RWPE2 (cell line): ENCODE measurements around the gene UBXN11.

ENCODE experiments used
- ATAC-seq: fragments of 200-7000 bp; cut with Tn5 transposase; 3 replicates; pipeline ENCODE4 v1.9.1; 2021; ENCODE audit warnings: low read depth
- DNase-seq: peaks from one replicate; pipeline ENCODE4 v3.0.0-alpha.2; 2020; ENCODE audit warnings: low spot score
- H3K27ac ChIP-seq: fragments of 450-650 bp; 2 replicates; pipeline ENCODE4 v1.5.1; 2017; ENCODE audit warnings: mild to moderate bottlenecking; ENCODE audit not compliant: poor library complexity, severe bottlenecking
- H3K27me3 ChIP-seq: fragments of 250-450 bp; sonication (Bioruptor Pico); 2 replicates; pipeline ENCODE4 v1.5.1; 2021; ENCODE audit warnings: mild to moderate bottlenecking, moderate library complexity; ENCODE audit not compliant: insufficient read depth, poor library complexity, severe bottlenecking
- H3K36me3 ChIP-seq: fragments of 250-450 bp; sonication (Bioruptor Pico); 2 replicates; pipeline ENCODE4 v1.5.1; 2020; ENCODE audit warnings: low read depth, mild to moderate bottlenecking, moderate library complexity
- H3K4me1 ChIP-seq: fragments of 250-450 bp; sonication (Bioruptor Pico); 2 replicates; pipeline ENCODE4 v1.5.1; 2021; ENCODE audit warnings: mild to moderate bottlenecking, moderate library complexity; ENCODE audit not compliant: insufficient read depth, poor library complexity, severe bottlenecking
- H3K4me3 ChIP-seq: fragments of 250-450 bp; sonication (Bioruptor Pico); 2 replicates; pipeline ENCODE4 v1.5.1; 2021; ENCODE audit warnings: mild to moderate bottlenecking, moderate library complexity; ENCODE audit not compliant: severe bottlenecking
- H3K9me3 ChIP-seq: fragments of 250-450 bp; sonication (Bioruptor Pico); 2 replicates; pipeline ENCODE4 v1.5.1; 2021; ENCODE audit warnings: mild to moderate bottlenecking, moderate library complexity; ENCODE audit not compliant: severe bottlenecking
- TF ChIP-seq, protein P1 (sequence below): fragments of 450-650 bp; IDR thresholded peaks from one replicate; pipeline ENCODE4 v1.5.1; 2017; ENCODE audit warnings: mild to moderate bottlenecking, moderate library complexity; ENCODE audit not compliant: poor library complexity, severe bottlenecking

Gene UBXN11

DNA sequence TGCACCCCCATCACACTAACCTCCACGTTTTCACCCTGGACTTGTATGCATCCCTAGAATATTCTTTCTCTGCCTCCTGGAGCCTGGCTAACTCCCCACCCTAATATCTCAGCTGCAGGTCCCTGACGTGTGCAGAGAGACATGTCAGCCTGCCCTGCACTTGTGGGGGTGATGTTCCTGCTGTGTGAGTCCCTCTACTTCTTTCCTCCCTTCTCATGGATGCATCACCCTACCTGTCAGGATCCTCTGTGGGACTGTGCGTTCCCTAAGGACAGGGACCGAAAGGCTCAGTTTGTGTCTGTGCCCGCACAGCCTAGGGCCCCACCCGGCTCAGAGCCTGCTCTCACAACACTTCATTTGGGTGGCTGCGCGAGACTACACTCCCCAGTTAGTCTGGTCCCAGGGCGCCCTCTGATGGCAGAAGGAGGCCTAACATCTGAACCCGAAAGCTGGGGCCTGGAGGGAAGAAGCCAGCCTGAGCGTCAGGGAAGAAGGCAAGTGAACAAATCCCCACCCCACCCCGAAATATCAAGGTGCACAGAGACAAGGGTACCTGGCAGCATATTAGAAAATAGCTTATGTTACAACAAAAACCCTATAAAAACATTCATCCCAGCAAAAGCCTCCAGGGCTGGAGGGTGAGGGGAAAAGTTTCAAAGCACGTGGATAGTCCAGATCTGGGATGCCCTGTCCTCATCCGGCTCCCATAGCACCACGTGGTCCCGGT lies 15.0 kb upstream of the UBXN11 start:
- Histone ChIP-seq H3K9me3 (no peaks in the 10 kb centered on the region), H3K27me3 (no peaks in the 10 kb centered on the region), H3K27ac (no peak overlapping the region), H3K4me3 (no peak overlapping the region), H3K4me1 (no peaks in the 10 kb centered on the region), H3K36me3 (peaks cover 54% of the 10 kb centered on the region)
- ATAC-seq, result peak; percentile 81
- no peak for DNase-seq
- TF ChIP-seq, protein P1, sequence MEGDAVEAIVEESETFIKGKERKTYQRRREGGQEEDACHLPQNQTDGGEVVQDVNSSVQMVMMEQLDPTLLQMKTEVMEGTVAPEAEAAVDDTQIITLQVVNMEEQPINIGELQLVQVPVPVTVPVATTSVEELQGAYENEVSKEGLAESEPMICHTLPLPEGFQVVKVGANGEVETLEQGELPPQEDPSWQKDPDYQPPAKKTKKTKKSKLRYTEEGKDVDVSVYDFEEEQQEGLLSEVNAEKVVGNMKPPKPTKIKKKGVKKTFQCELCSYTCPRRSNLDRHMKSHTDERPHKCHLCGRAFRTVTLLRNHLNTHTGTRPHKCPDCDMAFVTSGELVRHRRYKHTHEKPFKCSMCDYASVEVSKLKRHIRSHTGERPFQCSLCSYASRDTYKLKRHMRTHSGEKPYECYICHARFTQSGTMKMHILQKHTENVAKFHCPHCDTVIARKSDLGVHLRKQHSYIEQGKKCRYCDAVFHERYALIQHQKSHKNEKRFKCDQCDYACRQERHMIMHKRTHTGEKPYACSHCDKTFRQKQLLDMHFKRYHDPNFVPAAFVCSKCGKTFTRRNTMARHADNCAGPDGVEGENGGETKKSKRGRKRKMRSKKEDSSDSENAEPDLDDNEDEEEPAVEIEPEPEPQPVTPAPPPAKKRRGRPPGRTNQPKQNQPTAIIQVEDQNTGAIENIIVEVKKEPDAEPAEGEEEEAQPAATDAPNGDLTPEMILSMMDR, result peak; percentile 85

DNA sequence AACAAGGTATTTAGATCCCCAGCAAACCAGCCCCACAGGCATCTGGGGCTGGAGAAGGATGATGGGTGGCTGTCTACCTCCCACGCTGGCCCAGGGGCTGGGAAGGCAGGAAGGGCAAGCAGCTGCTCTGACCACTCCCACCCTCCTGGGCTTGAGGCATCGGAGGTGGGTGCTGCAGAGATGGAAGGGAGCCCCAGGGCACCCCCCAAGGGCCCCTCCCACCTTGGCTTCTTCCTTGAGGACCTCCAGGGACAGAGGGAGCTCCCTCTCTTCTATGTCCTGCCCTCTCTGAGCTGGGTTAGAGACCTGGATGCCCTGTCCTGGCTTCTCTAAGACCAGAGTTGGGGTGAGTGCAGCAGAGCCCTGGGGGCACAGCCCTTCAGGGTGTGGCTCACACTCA lies 14.5 kb upstream of the UBXN11 start:
- peak; percentile 11; the same call in 1 of the 3 replicates for ATAC-seq
- Histone ChIP-seq H3K4me3 (no peak overlapping the region), H3K27ac (no peak overlapping the region), H3K27me3 (no peaks in the 10 kb centered on the region), H3K36me3 (peaks cover 48% of the 10 kb centered on the region), H3K4me1 (no peaks in the 10 kb centered on the region), H3K9me3 (no peaks in the 10 kb centered on the region)
- DNase-seq, result no peak
- TF ChIP-seq, protein P1, result no peak

DNA sequence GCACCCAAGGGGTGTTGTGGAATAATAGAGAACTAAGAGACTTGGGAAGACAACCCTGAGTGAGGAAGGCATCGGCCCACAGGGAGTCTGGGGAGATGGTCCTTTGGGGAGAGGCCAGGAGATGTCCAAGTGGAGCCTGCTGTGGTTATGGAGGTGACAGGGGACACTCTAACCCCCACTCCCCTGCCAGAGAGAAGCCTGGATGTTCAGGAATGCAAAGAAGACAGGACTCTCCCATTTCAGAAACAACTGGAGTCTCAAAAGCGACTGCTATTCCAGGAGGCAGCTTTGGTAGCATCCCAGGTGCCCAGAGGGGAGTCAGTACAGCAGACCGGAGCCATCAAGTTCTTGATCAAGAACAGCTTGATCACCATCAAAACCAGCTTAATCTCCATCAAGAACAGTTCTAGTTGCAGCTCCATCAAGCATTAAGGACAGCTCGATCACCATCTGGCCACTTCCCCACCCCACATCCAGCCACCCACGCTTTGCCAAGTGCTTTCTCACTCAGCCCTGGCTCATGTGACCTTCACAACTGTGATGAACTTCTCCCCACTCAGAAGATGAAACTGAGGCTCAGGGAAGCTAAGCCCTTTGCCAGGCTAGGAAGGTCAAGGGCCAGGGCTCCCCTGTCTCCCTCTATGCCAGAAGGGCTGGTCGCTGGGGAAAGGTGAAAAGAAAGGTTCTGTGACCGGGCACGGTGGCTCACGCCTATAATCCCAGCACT lies 12.1 kb upstream of the UBXN11 start:
- Histone ChIP-seq H3K27ac (no peak overlapping the region), H3K36me3 (peaks cover 24% of the 10 kb centered on the region), H3K4me1 (no peaks in the 10 kb centered on the region), H3K9me3 (no peaks in the 10 kb centered on the region), H3K4me3 (no peak overlapping the region), H3K27me3 (no peaks in the 10 kb centered on the region)
- ATAC-seq (no peak), DNase-seq (no peak)
- TF ChIP-seq, protein P1, result no peak

DNA sequence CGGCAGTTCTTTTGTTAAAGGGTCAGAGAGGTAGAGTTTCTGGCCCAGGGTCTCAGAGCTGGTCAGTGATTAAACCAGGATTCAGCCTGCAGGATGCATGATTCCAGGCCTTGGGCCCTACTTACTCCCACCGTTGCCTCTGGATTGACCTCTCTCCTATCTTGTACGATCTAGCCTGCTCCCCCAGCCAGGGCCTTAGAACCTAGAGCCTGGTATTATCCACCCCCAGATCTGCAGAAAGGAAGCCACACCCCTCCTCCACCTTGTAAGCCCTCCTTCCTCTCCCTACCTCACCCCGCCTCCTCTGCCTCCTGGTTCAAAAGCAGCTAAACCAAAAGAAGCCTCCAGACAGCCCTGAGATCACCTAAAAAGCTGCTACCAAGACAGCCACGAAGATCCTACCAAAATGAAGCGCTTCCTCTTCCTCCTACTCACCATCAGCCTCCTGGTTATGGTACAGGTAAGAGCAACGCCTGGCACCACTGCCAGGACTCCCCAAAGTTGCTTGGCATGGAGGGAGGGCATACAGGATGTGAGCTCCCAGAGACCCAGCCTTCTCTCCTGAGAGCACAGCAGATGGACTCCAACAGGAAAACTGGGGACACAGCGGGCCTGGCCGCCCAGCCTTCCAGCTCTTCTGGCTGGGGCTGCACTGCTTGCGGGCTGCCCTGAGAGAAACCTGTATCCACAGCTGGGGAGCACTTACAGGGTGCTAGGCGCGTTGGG lies 11.3 kb upstream of the UBXN11 start, which contains the start of gene CD52:
Gene CD52, plus strand, starts transcription at position 347 of the 726 bp plus-strand sequence. Its CDS starts 60 bp downstream, at position 407.
- ATAC-seq (no peak), DNase-seq (no peak)
- H3K4me3 ChIP-seq, result no peak within 1 kb of the TSS
- peaks cover 17% of the 10 kb centered on the region for H3K36me3 ChIP-seq
- H3K9me3 ChIP-seq, result no peaks in the 10 kb centered on the region
- TF ChIP-seq, protein P1, result no peak
- no peak within 1 kb of the TSS for H3K27ac ChIP-seq
- no peaks in the 10 kb centered on the region for H3K27me3 ChIP-seq
- H3K4me1 ChIP-seq, result no peaks in the 10 kb centered on the region
